ENCODE data around the gene KRTAP5-6.
"Not testable (repeated sequence)": the region's sequence is repeated elsewhere in the genome, so short reads cannot be mapped to it uniquely, and the experiment has no call there.

Gene KRTAP5-6

DNA sequence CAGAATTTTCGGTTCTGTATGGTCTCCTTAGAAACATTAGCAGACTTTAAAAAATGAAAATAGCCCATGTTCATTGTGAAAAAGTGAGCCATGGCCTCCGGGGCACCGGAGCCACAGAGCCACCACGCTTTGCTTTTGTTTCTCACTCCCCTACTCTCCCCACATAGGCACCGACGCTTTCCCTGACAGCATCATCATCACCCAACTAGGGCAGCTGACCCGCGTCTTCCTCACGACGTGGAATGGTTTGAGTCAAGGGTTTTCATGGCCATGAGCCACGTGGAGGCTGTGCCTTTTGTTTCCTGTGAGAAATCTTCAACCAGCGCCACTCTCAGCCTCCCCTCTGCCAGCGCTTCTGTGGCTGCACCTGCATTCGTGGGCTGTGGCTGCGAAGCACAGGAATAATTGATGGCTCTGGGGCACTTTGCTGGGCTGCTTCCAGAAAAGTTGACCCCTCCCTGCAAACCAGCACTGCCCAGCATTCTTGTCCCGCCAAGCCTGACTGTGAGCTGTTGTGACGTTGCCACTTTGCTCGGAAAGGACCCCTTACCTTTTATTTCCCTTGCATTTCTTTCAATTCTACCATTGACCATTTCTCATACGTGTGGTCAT is 8.6 kb upstream of the KRTAP5-6 start:
- H4K91ac ChIP-seq (ENCODE audit: low read length); H3K27ac ChIP-seq (ENCODE audit: low read length, poor library complexity, severe bottlenecking); H3K36me3 ChIP-seq (ENCODE audit: control insufficient read depth in 1 of 2, insufficient read depth in 2 of 2, low read depth in 1 of 2, low read length in 2 of 2); H3K9ac ChIP-seq (ENCODE audit: low read length); H3K18ac ChIP-seq (ENCODE audit: low read depth in 1 of 2, low read length in 2 of 2); H3K14ac ChIP-seq (ENCODE audit: low read length in 2 of 2); H2BK5ac ChIP-seq (ENCODE audit: low read depth, low read length, poor library complexity, severe bottlenecking); H2AK5ac ChIP-seq (ENCODE audit: low read length, severe bottlenecking); H4K8ac ChIP-seq (ENCODE audit: low read length); H2BK120ac ChIP-seq (ENCODE audit: low read depth, low read length); DNase-seq; H2BK12ac ChIP-seq (ENCODE audit: low read length in 2 of 2); H3K4me2 ChIP-seq (ENCODE audit: low read length, poor library complexity, severe bottlenecking); H3K23ac ChIP-seq (ENCODE audit: low read length in 2 of 2); H3K4me1 ChIP-seq (ENCODE audit: control insufficient read depth, insufficient read depth, low read depth, low read length); H3K9me3 ChIP-seq (ENCODE audit: control insufficient read depth, low read length); H2BK15ac ChIP-seq (ENCODE audit: low read depth, poor library complexity, severe bottlenecking); H3K4me3 ChIP-seq (ENCODE audit: insufficient read depth in 1 of 2, low read depth in 1 of 2, low read length in 2 of 2); H3K79me1 ChIP-seq (replicated peaks; ENCODE audit: low read length, poor library complexity, severe bottlenecking); H2AFZ ChIP-seq (ENCODE audit: low read depth, low read length); H3K4ac ChIP-seq (ENCODE audit: low read depth in 1 of 2, low read length in 2 of 2): not testable (repeated sequence)
- H3K27me3 ChIP-seq (ENCODE audit: control insufficient read depth in 1 of 2, insufficient read depth in 1 of 2, low read length in 2 of 2): peaks cover 38 to 39% of the 10 kb centered on the region in 2 experiments
- 91% methylated on average over 16 of the region's 19 CpGs for WGBS

DNA sequence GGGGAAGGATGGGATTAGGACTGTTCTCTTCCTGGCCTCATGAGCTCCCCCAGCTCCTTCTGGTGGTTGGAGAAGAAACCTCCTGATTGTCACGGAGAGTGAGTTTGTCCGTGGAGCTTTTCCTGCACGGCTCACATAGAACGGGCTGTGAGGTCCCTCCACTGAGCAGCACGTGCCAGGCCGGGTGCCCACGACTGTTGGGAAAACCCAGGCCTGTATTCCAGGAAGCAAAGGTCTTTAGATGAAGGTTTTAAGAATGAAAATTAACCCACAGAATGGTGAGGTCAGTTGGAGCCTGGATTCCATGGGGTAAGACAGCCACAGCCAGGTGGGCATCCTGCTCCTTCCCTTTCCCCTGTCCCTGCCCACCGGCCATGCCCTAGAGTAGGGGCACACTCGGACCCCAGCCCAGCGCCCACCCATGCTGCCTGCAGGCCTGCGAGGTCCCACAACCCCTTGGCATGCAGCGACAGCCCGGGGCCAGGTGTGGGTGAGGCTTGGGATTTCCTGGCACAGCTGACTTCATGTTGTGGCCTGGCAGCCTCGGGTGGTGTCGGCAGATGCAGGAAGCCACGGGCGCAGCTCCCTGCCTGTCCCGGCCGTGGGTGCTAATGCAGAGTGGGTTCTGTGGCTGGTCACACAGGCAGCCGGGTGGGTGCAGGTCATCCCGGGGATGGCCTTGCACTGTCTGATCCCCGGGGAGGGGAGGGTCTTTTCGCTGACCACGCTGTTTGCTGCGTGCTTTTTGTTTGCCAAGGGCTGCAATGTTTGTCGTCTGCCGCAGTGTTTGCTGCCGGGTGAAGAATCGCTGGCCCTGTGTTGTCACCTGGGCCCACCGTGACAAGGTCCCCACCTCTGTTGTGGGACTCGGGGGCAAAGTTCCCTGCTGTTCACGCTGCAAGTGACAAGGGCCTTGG is 7.5 kb upstream of the KRTAP5-6 start:
- not testable (repeated sequence) for DNase-seq; H2AK5ac ChIP-seq (ENCODE audit: low read length, severe bottlenecking); H2AFZ ChIP-seq (ENCODE audit: low read depth, low read length); H3K18ac ChIP-seq (ENCODE audit: low read depth in 1 of 2, low read length in 2 of 2); H3K79me1 ChIP-seq (replicated peaks; ENCODE audit: low read length, poor library complexity, severe bottlenecking); H2BK15ac ChIP-seq (ENCODE audit: low read depth, poor library complexity, severe bottlenecking); H3K9me3 ChIP-seq (ENCODE audit: control insufficient read depth, low read length); H3K23ac ChIP-seq (ENCODE audit: low read length in 2 of 2); H3K9ac ChIP-seq (ENCODE audit: low read length); H3K27ac ChIP-seq (ENCODE audit: low read length, poor library complexity, severe bottlenecking); H2BK5ac ChIP-seq (ENCODE audit: low read depth, low read length, poor library complexity, severe bottlenecking); H3K4me2 ChIP-seq (ENCODE audit: low read length, poor library complexity, severe bottlenecking); H2BK120ac ChIP-seq (ENCODE audit: low read depth, low read length); H3K14ac ChIP-seq (ENCODE audit: low read length in 2 of 2); H3K4me3 ChIP-seq (ENCODE audit: insufficient read depth in 1 of 2, low read depth in 1 of 2, low read length in 2 of 2); H3K36me3 ChIP-seq (ENCODE audit: control insufficient read depth in 1 of 2, insufficient read depth in 2 of 2, low read depth in 1 of 2, low read length in 2 of 2)
- peak overlapping the region in 1 of 2 experiments; percentile 16 for H2BK12ac ChIP-seq (ENCODE audit: low read length in 2 of 2)
- H4K91ac ChIP-seq (ENCODE audit: low read length): peak overlapping the region; percentile 83
- peak overlapping the region; percentile 77 for H4K8ac ChIP-seq (ENCODE audit: low read length)
- H3K27me3 ChIP-seq (ENCODE audit: control insufficient read depth in 1 of 2, insufficient read depth in 1 of 2, low read length in 2 of 2): peaks cover 38 to 43% of the 10 kb centered on the region in 2 experiments
- H3K4ac ChIP-seq (ENCODE audit: low read depth in 1 of 2, low read length in 2 of 2): peak overlapping the region in 1 of 2 experiments; percentile 15
- peaks cover 12% of the 10 kb centered on the region for H3K4me1 ChIP-seq (ENCODE audit: control insufficient read depth, insufficient read depth, low read depth, low read length)
- 87% methylated on average over 25 of the region's 32 CpGs for WGBS

DNA sequence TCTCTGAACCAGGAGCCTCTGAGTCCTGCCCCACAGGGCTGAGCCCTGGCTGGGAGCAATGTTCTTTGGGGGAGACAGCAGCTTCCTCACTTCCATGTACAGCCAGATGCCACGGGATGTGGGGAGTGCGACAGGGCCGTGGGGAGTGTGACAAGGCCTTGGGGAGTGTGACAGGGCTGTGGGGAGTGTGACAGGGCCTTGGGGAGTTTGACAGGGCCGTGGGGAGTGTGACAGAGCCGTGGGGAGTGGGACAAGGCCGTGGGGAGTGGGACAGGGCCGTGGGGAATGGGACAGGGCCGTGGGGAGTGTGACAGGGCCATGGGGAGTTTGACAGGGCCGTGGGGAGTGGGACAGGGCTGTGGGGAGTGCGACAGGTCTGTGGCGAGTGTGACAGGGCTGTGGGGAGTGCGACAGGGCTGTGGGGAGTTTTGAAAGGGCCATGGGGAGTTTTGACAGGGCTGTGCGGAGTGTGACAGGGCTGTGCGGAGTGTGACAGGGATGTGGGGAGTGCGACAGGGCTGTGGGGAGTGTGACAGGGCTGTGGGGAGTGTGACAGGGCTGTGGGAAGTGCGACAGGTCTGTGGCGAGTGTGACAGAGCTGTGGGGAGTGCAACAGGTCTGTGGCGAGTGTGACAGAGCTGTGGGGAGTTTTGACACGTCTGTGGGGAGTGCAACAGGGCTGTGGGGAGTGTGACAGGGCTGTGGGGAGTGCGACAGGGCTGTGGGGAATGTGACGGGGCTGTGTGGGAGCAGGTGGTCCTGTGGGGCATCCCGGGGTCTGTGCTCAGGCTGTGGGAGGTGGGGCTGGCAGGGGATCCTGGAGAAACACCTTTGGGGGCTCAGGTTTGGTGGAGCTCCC is 6.6 kb upstream of the KRTAP5-6 start:
- Histone ChIP-seq H2BK120ac (ENCODE audit: low read depth, low read length) (peak overlapping the region; percentile 24), H3K36me3 (ENCODE audit: control insufficient read depth in 1 of 2, insufficient read depth in 2 of 2, low read depth in 1 of 2, low read length in 2 of 2) (no peaks in the 10 kb centered on the region), H3K4me1 (ENCODE audit: control insufficient read depth, insufficient read depth, low read depth, low read length) (peaks cover 12% of the 10 kb centered on the region), H3K4me3 (ENCODE audit: insufficient read depth in 1 of 2, low read depth in 1 of 2, low read length in 2 of 2) (no peak overlapping the region), H3K23ac (ENCODE audit: low read length in 2 of 2) (peak overlapping the region in 1 of 2 experiments; percentile 18), H3K14ac (ENCODE audit: low read length in 2 of 2) (peak overlapping the region in 1 of 2 experiments; percentile 62), H3K27ac (ENCODE audit: low read length, poor library complexity, severe bottlenecking) (no peak overlapping the region), H4K8ac (ENCODE audit: low read length) (peak overlapping the region; percentile 73), H2BK15ac (ENCODE audit: low read depth, poor library complexity, severe bottlenecking) (peak overlapping the region; percentile 87), H3K18ac (ENCODE audit: low read depth in 1 of 2, low read length in 2 of 2) (peak overlapping the region; percentile 3 to 74), H2BK12ac (ENCODE audit: low read length in 2 of 2) (peak overlapping the region in 1 of 2 experiments; percentile 87), H3K4me2 (ENCODE audit: low read length, poor library complexity, severe bottlenecking) (no peak overlapping the region), H3K9me3 (ENCODE audit: control insufficient read depth, low read length) (no peaks in the 10 kb centered on the region), H4K91ac (ENCODE audit: low read length) (peak overlapping the region; percentile 80), H2BK5ac (ENCODE audit: low read depth, low read length, poor library complexity, severe bottlenecking) (no peak overlapping the region), H3K4ac (ENCODE audit: low read depth in 1 of 2, low read length in 2 of 2) (no peak overlapping the region), H3K27me3 (ENCODE audit: control insufficient read depth in 1 of 2, insufficient read depth in 1 of 2, low read length in 2 of 2) (peaks cover 38 to 50% of the 10 kb centered on the region in 2 experiments), H3K9ac (ENCODE audit: low read length) (no peak overlapping the region), H2AFZ (ENCODE audit: low read depth, low read length) (no peak overlapping the region), H2AK5ac (ENCODE audit: low read length, severe bottlenecking) (no peak overlapping the region), H3K79me1 (replicated peaks; ENCODE audit: low read length, poor library complexity, severe bottlenecking) (no peaks in the 10 kb centered on the region)
- 68% methylated on average over 22 of the region's 22 CpGs for WGBS
- no peak for DNase-seq
